Activated T-cell treated with anti-CD3 and anti-CD28 coated beads for 4 hours (primary cell): ENCODE results near the gene NPW.

Source experiments
- DNase-seq: peaks from one replicate; pipeline ENCODE4 v3.0.0-alpha.2; 2020

The NPW gene

GRCh38 chr16:2056077-2056476, 36.5 kb downstream of the NPW start:
- no peak for DNase-seq

DNA sequence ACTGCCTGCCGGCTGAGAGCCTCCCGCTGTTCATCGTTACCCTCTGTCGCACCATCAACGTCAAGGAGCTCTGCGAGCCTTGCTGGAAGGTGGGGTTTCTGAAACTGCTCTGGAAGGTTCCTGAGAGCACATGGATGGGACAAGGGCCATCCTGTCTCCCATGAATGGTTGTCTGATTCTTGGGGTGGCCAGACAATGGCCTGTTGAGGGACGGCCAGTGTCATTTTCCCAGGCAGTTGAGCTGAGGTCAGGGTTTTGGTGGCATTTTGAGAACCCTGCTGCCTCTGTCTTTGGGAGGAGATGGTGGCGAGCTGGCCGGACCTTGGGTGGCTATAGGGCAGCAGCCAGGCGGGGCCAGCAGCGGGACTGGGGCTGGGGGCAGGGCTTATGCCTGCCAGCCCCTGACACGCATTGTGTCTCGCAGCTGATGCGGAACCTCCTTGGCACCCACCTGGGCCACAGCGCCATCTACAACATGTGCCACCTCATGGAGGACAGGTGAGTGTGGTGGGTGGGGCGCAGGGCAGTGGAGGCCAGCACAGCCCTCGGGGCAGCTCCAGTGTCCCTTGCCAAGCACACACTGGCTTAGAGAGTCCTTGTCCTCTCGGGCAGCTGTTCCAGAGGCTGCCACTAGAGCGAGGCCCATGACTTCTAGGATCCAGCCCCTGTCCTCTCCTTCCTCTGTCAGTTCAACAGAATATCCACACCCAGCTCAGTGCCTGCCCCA, 37.3 kb downstream of the NPW start:
- DNase-seq, result no peak

GRCh38 chr16:2057438-2057837, 37.9 kb downstream of the NPW start:
- no peak for DNase-seq

DNA sequence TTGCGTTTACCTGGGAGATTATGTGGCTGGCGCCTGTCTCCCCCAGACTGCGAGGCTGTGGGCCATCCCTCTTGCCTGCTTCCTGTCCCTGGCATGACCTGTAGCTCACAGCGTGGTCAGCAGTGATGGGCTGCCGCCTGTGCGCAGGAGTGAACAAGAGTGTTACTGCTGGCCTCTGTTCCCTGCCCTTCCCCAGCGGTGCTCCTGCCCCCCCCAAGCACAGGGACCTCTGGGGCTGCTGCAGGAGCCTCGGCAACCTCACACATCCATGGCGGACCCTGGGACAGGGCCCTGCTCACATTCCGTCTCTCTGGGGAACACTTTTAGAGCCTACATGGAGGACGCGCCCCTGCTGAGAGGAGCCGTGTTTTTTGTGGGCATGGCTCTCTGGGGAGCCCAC, 38.8 kb downstream of the NPW start:
- no peak for DNase-seq

DNA sequence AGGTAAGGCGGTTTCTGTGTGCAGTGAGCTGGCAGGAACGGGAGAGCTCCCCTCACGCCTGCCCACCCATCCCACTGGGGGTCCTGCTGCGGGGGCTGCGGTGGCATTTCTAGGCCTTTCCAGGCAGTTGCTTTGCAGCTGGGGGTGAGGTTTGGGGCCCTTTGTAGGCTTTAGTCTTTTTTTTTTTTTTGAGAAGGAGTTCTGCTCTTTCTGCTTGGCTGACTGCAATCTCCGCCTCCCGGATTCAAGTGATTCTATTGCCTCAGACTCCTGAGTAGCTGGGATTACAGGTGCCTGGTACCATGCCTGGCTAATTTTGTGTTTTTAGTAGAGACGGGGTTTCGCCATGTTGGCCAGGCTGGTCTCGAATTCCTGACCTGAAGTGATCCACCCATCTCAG, 39.3 kb downstream of the NPW start:
- DNase-seq, result no peak

GRCh38 chr16:2060346-2060745, 40.8 kb downstream of the NPW start:
- DNase-seq, result no peak

- no peak for DNase-seq
Measured at GRCh38 chr16:2061023-2061422, 41.4 kb downstream of the NPW start.

DNA sequence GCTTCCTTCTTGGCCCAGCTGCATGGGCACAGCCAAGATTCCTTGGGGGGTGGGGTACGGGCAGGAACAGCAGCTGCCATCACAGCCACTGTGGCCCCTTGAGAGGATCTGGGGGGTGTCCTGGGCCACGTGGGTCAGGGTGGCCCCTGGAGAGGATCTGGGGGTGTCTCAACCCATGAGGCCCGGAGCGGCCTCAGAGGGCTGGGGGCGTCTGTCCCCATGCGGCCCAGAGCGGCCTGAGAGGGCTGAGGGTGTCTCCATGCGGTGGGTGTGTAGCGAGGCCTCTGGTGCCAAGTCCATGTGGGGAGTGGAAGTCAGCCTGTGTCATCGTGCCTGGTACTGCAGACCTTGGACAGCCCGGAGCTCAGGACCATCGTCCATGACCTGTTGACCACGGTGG, 41.9 kb downstream of the NPW start:
- DNase-seq, result no peak

- no peak for DNase-seq
Measured at GRCh38 chr16:2062801-2063200, 43.2 kb downstream of the NPW start.

DNA sequence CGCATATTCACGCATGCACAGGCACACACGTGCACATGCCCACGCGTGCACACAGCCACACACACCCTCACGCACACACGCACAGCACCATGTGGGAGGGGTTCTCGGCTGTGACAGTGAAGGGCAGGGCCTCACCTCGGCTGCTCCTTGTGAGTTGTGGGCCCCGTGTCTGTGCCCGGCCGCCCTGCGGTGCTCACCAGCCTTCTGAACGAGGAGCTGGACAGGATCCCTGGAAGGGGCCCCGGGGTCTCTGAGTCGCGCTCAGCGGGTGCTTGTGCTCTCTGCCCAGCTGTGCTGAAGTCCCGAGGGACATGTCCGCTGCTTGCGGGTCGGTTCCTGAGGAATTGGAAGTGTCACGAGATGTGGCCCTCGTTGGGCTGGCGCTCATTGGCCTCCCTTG, 44.3 kb downstream of the NPW start:
- no peak for DNase-seq

GRCh38 chr16:2064368-2064945, 44.9 kb downstream of the NPW start:
- DNase-seq, result no peak

- DNase-seq, result no peak
Measured at GRCh38 chr16:2066139-2066538, 46.6 kb downstream of the NPW start.
